ENCODE data around the gene TFPT. TPM values are rescaled to one million over a fixed set of nuclear protein-coding genes. Genes with fewer than 3 reads are reported as not detected.
A peak's percentile ranks its signal among the peaks of the same experiment; 100 is the strongest.

Gene TFPT
- total and polyA plus RNA-seq, 2 donors (not counting 3 experiments of a cell fraction or from before 2014, with no cell fraction given) = 28.3 to 32.1 TPM

- CTCF ChIA-PET = interaction anchor here (0.7 to 1.8 kb wide), 9 partner anchors 13 to 1474 kb away, joined by 3 to 8 read pairs (median 3); partner anchors contain the start of genes CNOT3, LENG8, MBOAT7 and TMC4
- no peaks in the 10 kb centered on the region for H3K9me1 ChIP-seq (replicated peaks; ENCODE audit: control insufficient read depth, extremely low read depth, insufficient read depth, low read length)
- dilution Hi-C loops (cut with MboI; ENCODE audit: extremely low pct_ligation_motif_present, low sequenced_read_pairs) (no loop called here), intact Hi-C loops (cut with micrococcal nuclease) (loop anchor here (1.0 to 5.0 kb wide), 6 partner anchors 10 to 298 kb away; partner anchors contain the start of genes CNOT3, PRPF31, RPS9 and TFPT)
- DNase-seq (ENCODE audit: low read depth, low spot score) = peak; percentile 100
- TF ChIP-seq POLR2AphosphoS5 (IDR thresholded peaks at IDR 0.05; ENCODE audit: insufficient read depth, low read depth, low read length) (peak; percentile 41), POLR2A (IDR thresholded peaks at IDR 0.05; ENCODE audit: low read depth, low read length) (peak; percentile 83), JUN (IDR thresholded peaks at IDR 0.05; ENCODE audit: borderline replicate concordance, insufficient read depth, insufficient read length, low read depth) (no peak), FOS (IDR thresholded peaks at IDR 0.05; ENCODE audit: borderline replicate concordance, insufficient read depth, low read length) (no peak), CTCF (IDR thresholded peaks at IDR 0.05; ENCODE audit: extremely low read depth in 1 of 2, insufficient read depth in 1 of 2, low read depth in 1 of 2, low read length in 2 of 2) (peak; percentile 24 to 29), GATA2 (IDR thresholded peaks at IDR 0.05; ENCODE audit: insufficient read depth, insufficient read length, low read depth, low read length) (no peak)
- H4K20me1 ChIP-seq (replicated peaks; ENCODE audit: control insufficient read depth, extremely low read depth, insufficient read depth, low read length) = no peaks in the 10 kb centered on the region
- peak within 1 kb of the TSS; percentile 71 for H3K27ac ChIP-seq (ENCODE audit: insufficient read depth, low read depth, low read length)
- H3K9ac ChIP-seq (replicated peaks; ENCODE audit: extremely low read depth, insufficient read depth, low read length) = peak within 1 kb of the TSS; percentile 81
- peak; percentile 100 for FAIRE-seq
- peaks cover 0 to 8% of the 10 kb centered on the region in 2 experiments for H3K27me3 ChIP-seq (ENCODE audit: control insufficient read depth in 2 of 2, insufficient read depth in 2 of 2, low read length in 2 of 2)
- peaks cover 6 to 23% of the 10 kb centered on the region in 2 experiments for H3K36me3 ChIP-seq (ENCODE audit: control insufficient read depth in 2 of 2, extremely low read depth in 1 of 2, insufficient read depth in 2 of 2, low read length in 2 of 2)
- no peaks in the 10 kb centered on the region for H3K9me3 ChIP-seq (replicated peaks; ENCODE audit: control insufficient read depth, insufficient read depth, low read length)
- BruUV-seq (replicated peaks) = no TSS peak
- POLR2A ChIA-PET = interaction anchor here (0.5 to 1.6 kb wide), 3 partner anchors 9 to 30 kb away, joined by 3 to 4 read pairs (median 3); partner anchors contain the start of gene MBOAT7
- H3K4me1 ChIP-seq (ENCODE audit: control insufficient read depth, extremely low read depth, insufficient read depth, low read length) = peaks cover 18% of the 10 kb centered on the region
- H3K79me2 ChIP-seq (ENCODE audit: control insufficient read depth, insufficient read depth, low read length) = peaks cover 4% of the 10 kb centered on the region
- peak within 1 kb of the TSS; percentile 76 for H3K4me2 ChIP-seq (ENCODE audit: insufficient read depth, low read length)
- peak within 1 kb of the TSS; percentile 73 for H2AFZ ChIP-seq (ENCODE audit: low read depth, low read length)
- H3K4me3 ChIP-seq (replicated peaks in 1 of 3; ENCODE audit: insufficient read depth in 1 of 3, low read depth in 1 of 3, low read length in 3 of 3) = peak within 1 kb of the TSS; percentile 56 to 80 (median 77)
These were observed 44.1 kb upstream of the TFPT start, which contains the start of gene LENG1 for GRCh38 chr19:54159352-54160181. LENG1 (minus strand) TSS chr19:54159721; CDS start chr19:54159695, 26 bp downstream.

Data from endothelial cell of umbilical vein (primary cell).